Naive thymus-derived CD8-positive, alpha-beta T cell (primary cell): ENCODE results near the gene AUTS2. TPM values are rescaled to one million over a fixed set of nuclear protein-coding genes. Genes with fewer than 3 reads are reported as not detected.
A peak's percentile ranks its signal among the peaks of the same experiment; 100 is the strongest.

ENCODE experiments used
- ATAC-seq, 2 donors: fragments of 150-1000 bp; cut with Tn5 transposase in 1 of 2; sonication (Bioruptor Pico), chemical (Tn5 transposase) in 1 of 2; 1 replicate in 1 of 2; 2 replicates in 1 of 2; pipeline ENCODE4 v1.10.0; 2021; ENCODE audit warnings: mild to moderate bottlenecking in 2 of 2, moderate library complexity in 2 of 2
- POLR2A ChIA-PET: fragments of 350-600 bp; sonication (Branson Sonifier 250); formaldehyde crosslinking; loops from one replicate; lab custom pipeline; 2021; ENCODE audit warnings: antibody characterized with exemption; lab: Charles Lee
- DNase-seq, 10 donors: peaks; one replicate each; pipeline versions ENCODE4 v3.0.0 to v3.0.0-alpha.2; 2020 to 2022
- H3K27ac Mint-ChIP-seq, 10 donors: one replicate each; pipeline ENCODE4 v1.8.0; 2020 to 2022; ENCODE audit warnings: mild to moderate bottlenecking in 10 of 10, mixed read lengths in 10 of 10, moderate library complexity in 4 of 10, inconsistent platforms in 1 of 10
- H3K27me3 Mint-ChIP-seq, 5 donors: one replicate each; pipeline ENCODE4 v1.8.0; 2021 to 2022; ENCODE audit warnings: mixed read lengths in 5 of 5
- H3K36me3 Mint-ChIP-seq, 3 donors: one replicate each; pipeline ENCODE4 v1.8.0; 2020 to 2022; ENCODE audit warnings: mixed read lengths in 3 of 3, mild to moderate bottlenecking in 2 of 3, inconsistent platforms in 1 of 3
- H3K4me1 Mint-ChIP-seq, 4 donors: one replicate each; pipeline ENCODE4 v1.8.0; 2021 to 2022; ENCODE audit warnings: mixed read lengths in 4 of 4
- H3K4me3 Mint-ChIP-seq, 10 donors: one replicate each; pipeline ENCODE4 v1.8.0; 2020 to 2022; ENCODE audit warnings: mild to moderate bottlenecking in 10 of 10, mixed read lengths in 10 of 10, moderate library complexity in 6 of 10, inconsistent platforms in 1 of 10
- H3K9me3 Mint-ChIP-seq, 9 donors: one replicate each; pipeline ENCODE4 v1.8.0; 2020 to 2022; ENCODE audit warnings: mixed read lengths in 9 of 9, mild to moderate bottlenecking in 3 of 9, inconsistent platforms in 1 of 9, moderate library complexity in 1 of 9
- polyA plus RNA-seq, 3 donors: library from polyadenylated mRNA; unstranded; fragments of 300-500 nt; fragmentation: Illumina TruSeq; gene quantifications; one replicate each; pipeline ENCODE4 v1.2.3, GENCODE V29; 2021
- total RNA-seq, 8 experiments: library from RNA in 2 of 8; stranded (reverse) in 2 of 8; gene quantifications; one replicate each; pipeline ENCODE4 v1.2.3 and lab custom pipeline; 2021 to 2026

The AUTS2 gene
- total and polyA plus RNA-seq, 5 experiments from 2014 or later, result 0.36 to 4.6 (median 3.0) TPM

GRCh38 chr7:69868921-69869320, 270.6 kb downstream of the AUTS2 start:
- Mint-ChIP-seq H3K9me3 (no peaks in the 10 kb centered on the region), H3K36me3 (no peaks in the 10 kb centered on the region), H3K27ac (no peak overlapping the region), H3K4me3 (no peak overlapping the region), H3K4me1 (peaks cover 0 to 14% (median 0%) of the 10 kb centered on the region in 4 donors), H3K27me3 (peaks cover 0 to 10% (median 0%) of the 10 kb centered on the region in 5 donors)
- POLR2A ChIA-PET, result no interaction called here
- ATAC-seq, result no peak
- no peak for DNase-seq

GRCh38 chr7:69871213-69871885, 273.1 kb downstream of the AUTS2 start:
- no peaks in the 10 kb centered on the region for H3K9me3 Mint-ChIP-seq
- ATAC-seq, result no peak
- H3K4me3 Mint-ChIP-seq, result no peak overlapping the region
- POLR2A ChIA-PET, result no interaction called here
- H3K27ac Mint-ChIP-seq, result no peak overlapping the region
- H3K36me3 Mint-ChIP-seq, result no peaks in the 10 kb centered on the region
- H3K27me3 Mint-ChIP-seq, result no peaks in the 10 kb centered on the region
- peaks cover 0 to 14% (median 0%) of the 10 kb centered on the region in 4 donors for H3K4me1 Mint-ChIP-seq
- DNase-seq, result no peak

GRCh38 chr7:69871886-69872569, 273.8 kb downstream of the AUTS2 start:
- Mint-ChIP-seq H3K36me3 (no peaks in the 10 kb centered on the region), H3K9me3 (no peaks in the 10 kb centered on the region), H3K4me3 (no peak overlapping the region), H3K4me1 (peaks cover 0 to 14% (median 0%) of the 10 kb centered on the region in 4 donors), H3K27me3 (no peaks in the 10 kb centered on the region), H3K27ac (peak overlapping the region in 1 of 10 donors; percentile 37)
- DNase-seq, result no peak
- ATAC-seq, result no peak
- POLR2A ChIA-PET, result no interaction called here

- no peak overlapping the region for H3K27ac Mint-ChIP-seq
- peaks cover 0 to 14% (median 0%) of the 10 kb centered on the region in 4 donors for H3K4me1 Mint-ChIP-seq
- DNase-seq (no peak), ATAC-seq (no peak)
- H3K9me3 Mint-ChIP-seq, result no peaks in the 10 kb centered on the region
- POLR2A ChIA-PET, result no interaction called here
- H3K27me3 Mint-ChIP-seq, result peaks cover 0 to 9% (median 0%) of the 10 kb centered on the region in 5 donors
- H3K4me3 Mint-ChIP-seq, result no peak overlapping the region
- H3K36me3 Mint-ChIP-seq, result no peaks in the 10 kb centered on the region
These were observed 275.2 kb downstream of the AUTS2 start for GRCh38 chr7:69873512-69873911.

- DNase-seq (no peak), ATAC-seq (no peak)
- H3K4me3 Mint-ChIP-seq, result no peak overlapping the region
- no peak overlapping the region for H3K27ac Mint-ChIP-seq
- POLR2A ChIA-PET, result no interaction called here
- H3K9me3 Mint-ChIP-seq, result no peaks in the 10 kb centered on the region
- no peaks in the 10 kb centered on the region for H3K36me3 Mint-ChIP-seq
- peaks cover 0 to 9% (median 0%) of the 10 kb centered on the region in 5 donors for H3K27me3 Mint-ChIP-seq
- peaks cover 0 to 15% (median 0%) of the 10 kb centered on the region in 4 donors for H3K4me1 Mint-ChIP-seq
These were observed 279.7 kb downstream of the AUTS2 start for GRCh38 chr7:69878015-69878414.

- no peak overlapping the region for H3K4me3 Mint-ChIP-seq
These were observed 280.3 kb downstream of the AUTS2 start for GRCh38 chr7:69878591-69878990.

GRCh38 chr7:69879989-69880388, 281.7 kb downstream of the AUTS2 start:
- H3K36me3 Mint-ChIP-seq, result no peaks in the 10 kb centered on the region
- DNase-seq (no peak), ATAC-seq (no peak)
- POLR2A ChIA-PET, result no interaction called here
- peaks cover 0 to 9% (median 0%) of the 10 kb centered on the region in 4 donors for H3K4me1 Mint-ChIP-seq
- H3K4me3 Mint-ChIP-seq, result no peak overlapping the region
- no peaks in the 10 kb centered on the region for H3K9me3 Mint-ChIP-seq
- H3K27me3 Mint-ChIP-seq, result peaks cover 0 to 9% (median 0%) of the 10 kb centered on the region in 5 donors
- H3K27ac Mint-ChIP-seq, result no peak overlapping the region

More at GRCh38 chr7:69878591-69878990, 280.3 kb downstream of the AUTS2 start:
- Mint-ChIP-seq H3K4me1 (peaks cover 0 to 9% (median 0%) of the 10 kb centered on the region in 4 donors), H3K27me3 (peaks cover 0 to 9% (median 0%) of the 10 kb centered on the region in 5 donors), H3K27ac (no peak overlapping the region), H3K36me3 (no peaks in the 10 kb centered on the region), H3K9me3 (no peaks in the 10 kb centered on the region)
- POLR2A ChIA-PET, result no interaction called here
- DNase-seq (no peak), ATAC-seq (no peak)

GRCh38 chr7:69880840-69881239, 282.6 kb downstream of the AUTS2 start:
- H3K4me1 Mint-ChIP-seq, result peaks cover 0 to 9% (median 0%) of the 10 kb centered on the region in 4 donors
- H3K27ac Mint-ChIP-seq, result no peak overlapping the region
- no peaks in the 10 kb centered on the region for H3K36me3 Mint-ChIP-seq
- peaks cover 0 to 9% (median 0%) of the 10 kb centered on the region in 5 donors for H3K27me3 Mint-ChIP-seq
- ATAC-seq (no peak), DNase-seq (no peak)
- H3K4me3 Mint-ChIP-seq, result no peak overlapping the region
- no peaks in the 10 kb centered on the region for H3K9me3 Mint-ChIP-seq
- POLR2A ChIA-PET, result no interaction called here

- no peaks in the 10 kb centered on the region for H3K36me3 Mint-ChIP-seq
- no peaks in the 10 kb centered on the region for H3K9me3 Mint-ChIP-seq
- ATAC-seq (no peak), DNase-seq (no peak)
- H3K27me3 Mint-ChIP-seq, result peaks cover 0 to 9% (median 0%) of the 10 kb centered on the region in 5 donors
- POLR2A ChIA-PET, result no interaction called here
- no peak overlapping the region for H3K27ac Mint-ChIP-seq
- H3K4me1 Mint-ChIP-seq, result peaks cover 0 to 9% (median 0%) of the 10 kb centered on the region in 4 donors
- no peak overlapping the region for H3K4me3 Mint-ChIP-seq
These were observed 284.0 kb downstream of the AUTS2 start for GRCh38 chr7:69882269-69882668.

- POLR2A ChIA-PET, result no interaction called here
- Mint-ChIP-seq H3K4me3 (no peak overlapping the region), H3K27me3 (no peaks in the 10 kb centered on the region), H3K27ac (no peak overlapping the region), H3K9me3 (no peaks in the 10 kb centered on the region), H3K4me1 (peaks cover 0 to 9% (median 0%) of the 10 kb centered on the region in 4 donors), H3K36me3 (no peaks in the 10 kb centered on the region)
- DNase-seq (no peak), ATAC-seq (no peak)
These were observed 285.2 kb downstream of the AUTS2 start for GRCh38 chr7:69883399-69883891.

- ATAC-seq, result no peak
- no peak overlapping the region for H3K27ac Mint-ChIP-seq
These were observed 287.2 kb downstream of the AUTS2 start for GRCh38 chr7:69885431-69885830.

GRCh38 chr7:69889338-69889975, 291.2 kb downstream of the AUTS2 start:
- H3K4me1 Mint-ChIP-seq, result peaks cover 0 to 8% (median 0%) of the 10 kb centered on the region in 4 donors
- ATAC-seq, result no peak
- no peaks in the 10 kb centered on the region for H3K9me3 Mint-ChIP-seq
- H3K27me3 Mint-ChIP-seq, result no peaks in the 10 kb centered on the region
- no peak overlapping the region for H3K27ac Mint-ChIP-seq
- no peaks in the 10 kb centered on the region for H3K36me3 Mint-ChIP-seq
- H3K4me3 Mint-ChIP-seq, result no peak overlapping the region
- no peak for DNase-seq
- POLR2A ChIA-PET, result no interaction called here

More at GRCh38 chr7:69885431-69885830, 287.2 kb downstream of the AUTS2 start:
- Mint-ChIP-seq H3K27me3 (no peaks in the 10 kb centered on the region), H3K4me3 (no peak overlapping the region), H3K9me3 (no peaks in the 10 kb centered on the region), H3K4me1 (peaks cover 0 to 11% (median 0%) of the 10 kb centered on the region in 4 donors), H3K36me3 (no peaks in the 10 kb centered on the region)
- POLR2A ChIA-PET, result no interaction called here
- DNase-seq, result no peak

- Mint-ChIP-seq H3K27ac (no peak overlapping the region), H3K4me1 (peaks cover 0 to 8% (median 0%) of the 10 kb centered on the region in 4 donors), H3K36me3 (no peaks in the 10 kb centered on the region), H3K4me3 (no peak overlapping the region), H3K9me3 (no peaks in the 10 kb centered on the region), H3K27me3 (no peaks in the 10 kb centered on the region)
- DNase-seq (no peak), ATAC-seq (no peak)
- POLR2A ChIA-PET, result no interaction called here
These were observed 291.7 kb downstream of the AUTS2 start for GRCh38 chr7:69889976-69890351.
